IMR-90 (cell line): ENCODE measurements around the gene SAMD11. TPM values are rescaled to one million over a fixed set of nuclear protein-coding genes. Genes with fewer than 3 reads are reported as not detected.

ENCODE experiments used
- ATAC-seq: fragments of 200-7000 bp; cut with Tn5 transposase; 2 replicates; pipeline ENCODE4 v1.9.1; 2020; ENCODE audit warnings: low read depth, mild to moderate bottlenecking, moderate library complexity
- BruUV-seq: library from RNA; stranded (reverse); fragments of 400-500 nt; replicated peaks from 2 replicates; lab custom pipeline; 2021; lab: Mats Ljungman, UMichigan
- CTCF ChIA-PET: fragments of 300-600 bp; formaldehyde crosslinking; extraction: SDS; loops from one replicate; lab custom pipeline; 2021; ENCODE audit warnings: antibody characterized with exemption; lab: Yijun Ruan, JAX
- POLR2A ChIA-PET: fragments of 300-600 bp; sonication (Branson Sonifier 250); formaldehyde crosslinking; loops from one replicate; lab custom pipeline; 2022; ENCODE audit warnings: antibody characterized with exemption; ENCODE audit not compliant: unreplicated experiment; lab: Charles Lee
- DNase-seq: peaks from one replicate; pipeline ENCODE4 v3.0.0; 2013
- H2AFZ ChIP-seq: replicated peaks from 2 replicates; pipeline ENCODE3; 2013; ENCODE audit warnings: low read length, mild to moderate bottlenecking; ENCODE audit not compliant: poor library complexity
- H2AK5ac ChIP-seq: 2 replicates; pipeline ENCODE4 v1.6.1; 2013; ENCODE audit warnings: low read depth, low read length, inconsistent platforms
- H2AK9ac ChIP-seq: replicated peaks from 2 replicates; pipeline ENCODE3; 2013; ENCODE audit warnings: mild to moderate bottlenecking, low read depth, low read length, moderate library complexity; ENCODE audit not compliant: poor library complexity
- H2BK120ac ChIP-seq: 2 replicates; pipeline ENCODE4 v1.6.1; 2013; ENCODE audit warnings: low read depth, low read length, inconsistent platforms
- H2BK15ac ChIP-seq: 3 replicates; pipeline ENCODE4 v1.6.1; 2013; ENCODE audit warnings: low read depth, low read length, inconsistent platforms
- H2BK20ac ChIP-seq: 2 replicates; pipeline ENCODE4 v1.6.1; 2013; ENCODE audit warnings: low read depth, mild to moderate bottlenecking, inconsistent platforms, low read length, moderate library complexity
- H2BK5ac ChIP-seq: 2 replicates; pipeline ENCODE4 v1.6.1; 2013; ENCODE audit warnings: mild to moderate bottlenecking, low read depth, low read length, inconsistent platforms; ENCODE audit not compliant: poor library complexity, severe bottlenecking
- H3K14ac ChIP-seq: replicated peaks from 2 replicates; pipeline ENCODE4 v1.6.1; 2013; ENCODE audit warnings: low read depth, low read length, inconsistent platforms
- H3K18ac ChIP-seq: 2 replicates; pipeline ENCODE4 v1.6.1; 2013; ENCODE audit warnings: low read depth, low read length, control low read depth
- H3K23ac ChIP-seq: 2 replicates; pipeline ENCODE4 v1.6.1; 2013; ENCODE audit warnings: low read depth, low read length, inconsistent platforms
- H3K27ac ChIP-seq: 2 replicates; pipeline ENCODE4 v1.5.1; 2013; ENCODE audit warnings: mild to moderate bottlenecking, control low read depth, low read length; ENCODE audit not compliant: insufficient read depth
- H3K27me3 ChIP-seq: 2 replicates; pipeline ENCODE4 v1.6.1; 2013; ENCODE audit warnings: low read length; ENCODE audit not compliant: control insufficient read depth, insufficient read depth
- H3K36me3 ChIP-seq: 2 replicates; pipeline ENCODE4 v1.6.1; 2013; ENCODE audit warnings: low read length, mixed read lengths; ENCODE audit not compliant: control insufficient read depth, insufficient read depth
- H3K4ac ChIP-seq: 2 replicates; pipeline ENCODE4 v1.6.1; 2013; ENCODE audit warnings: low read depth, low read length, inconsistent platforms
- H3K4me1 ChIP-seq: 2 replicates; pipeline ENCODE4 v1.6.1; 2013; ENCODE audit warnings: low read length, mixed read lengths; ENCODE audit not compliant: control insufficient read depth, insufficient read depth
- H3K4me2 ChIP-seq: 2 replicates; pipeline ENCODE4 v1.6.1; 2013; ENCODE audit warnings: low read depth, mild to moderate bottlenecking, control low read depth, low read length, moderate library complexity
- H3K4me3 ChIP-seq: 2 replicates; pipeline ENCODE4 v1.5.1; 2013; ENCODE audit warnings: low read depth, mild to moderate bottlenecking, control low read depth, low read length, moderate library complexity; ENCODE audit not compliant: insufficient read depth
- H3K56ac ChIP-seq: 2 replicates; pipeline ENCODE4 v1.6.1; 2013; ENCODE audit warnings: low read length, inconsistent platforms; ENCODE audit not compliant: insufficient read depth; ENCODE audit errors: extremely low read depth
- H3K79me1 ChIP-seq, 2 experiments: 2 replicates each; pipeline ENCODE4 v1.6.1; 2013; ENCODE audit warnings: low read length in 2 of 2, inconsistent platforms in 1 of 2, low read depth in 1 of 2
- H3K9ac ChIP-seq: 2 replicates; pipeline ENCODE4 v1.6.1; 2013; ENCODE audit warnings: low read depth, low read length, control low read depth
- H3K9me1 ChIP-seq: 2 replicates; pipeline ENCODE4 v1.6.1; 2013; ENCODE audit warnings: low read length, inconsistent platforms; ENCODE audit not compliant: insufficient read depth
- H3K9me3 ChIP-seq: 2 replicates; pipeline ENCODE4 v1.6.1; 2013; ENCODE audit warnings: low read length; ENCODE audit not compliant: control insufficient read depth, insufficient read depth
- H4K20me1 ChIP-seq: 2 replicates; pipeline ENCODE4 v1.6.1; 2013; ENCODE audit warnings: low read length, inconsistent platforms; ENCODE audit not compliant: insufficient read depth
- H4K5ac ChIP-seq: 2 replicates; pipeline ENCODE4 v1.6.1; 2013; ENCODE audit warnings: mild to moderate bottlenecking, low read depth, low read length, control low read depth
- H4K8ac ChIP-seq, 2 experiments: 2 replicates each; pipeline ENCODE4 v1.6.1; 2013; ENCODE audit warnings: low read depth in 2 of 2, low read length in 2 of 2, control low read depth in 1 of 2, inconsistent platforms in 1 of 2
- H4K91ac ChIP-seq: 2 replicates; pipeline ENCODE4 v1.6.1; 2013; ENCODE audit warnings: low read depth, low read length, inconsistent platforms; ENCODE audit not compliant: insufficient read depth
- BHLHE40 ChIP-seq: fragments of 150-350 bp; IDR thresholded peaks from 2 replicates; pipeline ENCODE4 v1.6.1; 2016; ENCODE audit warnings: mild to moderate bottlenecking, low read depth, low read length
- WGBS, 2 experiments: methylation state at CpG; one replicate each; pipeline versions ENCODE4 v1.1.5 to v1.1.7; 2013; ENCODE audit warnings: missing lambda C conversion rate in 2 of 2; ENCODE audit not compliant: insufficient read length in 1 of 2; ENCODE audit errors: extremely low coverage in 2 of 2; 5-methylcytosine and 5-hydroxymethylcytosine counted together
- dilution Hi-C: fragments of 300-500 bp; cut with HindIII; formaldehyde crosslinking; loops from one replicate; pipeline ENCODE4 v1.14.3; 2018; ENCODE audit warnings: low sequenced_read_pairs; ENCODE audit not compliant: unreplicated experiment
- in situ Hi-C: fragments of 300-500 bp; cut with MboI; formaldehyde crosslinking; loops from 3 replicates; pipeline ENCODE4 v1.14.3; 2019; ENCODE audit warnings: low sequenced_read_pairs, inconsistent platforms, mixed read lengths
- intact Hi-C: fragments of 100-400 bp; cut with micrococcal nuclease; formaldehyde crosslinking; loops from 2 replicates; pipeline ENCODE4 v1.10.0; 2022
- polyA plus RNA-seq, 3 experiments: library from polyadenylated mRNA; depleted of rRNA; stranded (reverse); fragments of >200 nt; gene quantifications; 2 replicates each; pipeline ENCODE4 v1.2.3, GENCODE V29; 2012; ENCODE audit warnings: low replicate concordance in 1 of 3
- total RNA-seq: library from RNA; depleted of rRNA; stranded (reverse); fragments of >200 nt; gene quantifications from 2 replicates; pipeline ENCODE4 v1.2.3, GENCODE V29; 2012

Gene SAMD11
- total and polyA plus RNA-seq, 2 of the 4 experiments (the other 2 are of a cell fraction), result 5.9 to 22.9 TPM

GRCh38 chr1:901108-901859, 22.4 kb upstream of the SAMD11 start:
- ATAC-seq, result no peak
- BruUV-seq, result no TSS peak

More at GRCh38 chr1:901108-901859, 22.4 kb upstream of the SAMD11 start:
- WGBS, 2 experiments, result 64% methylated on average over 15 of the region's 18 CpGs; no CpG with 5 or more reads in 1 of the 2 experiments
- Histone ChIP-seq H3K27ac (no peak overlapping the region), H4K20me1 (no peaks in the 10 kb centered on the region), H3K36me3 (no peaks in the 10 kb centered on the region), H2AK5ac (no peak overlapping the region), H3K9ac (no peak overlapping the region), H3K79me1 (peaks cover 0 to 7% of the 10 kb centered on the region in 2 experiments; a peak in 1 of 4 replicates), H3K9me1 (no peaks in the 10 kb centered on the region), H2AK9ac (no peak overlapping the region), H3K27me3 (peaks cover 21% of the 10 kb centered on the region), H3K18ac (no peak overlapping the region), H2BK120ac (no peak overlapping the region), H4K8ac (no peak overlapping the region), H2BK20ac (no peak overlapping the region), H3K14ac (no peak overlapping the region), H3K23ac (no peak overlapping the region), H3K4me3 (no peak overlapping the region), H2AFZ (no peak overlapping the region), H2BK15ac (no peak overlapping the region), H3K4ac (no peak overlapping the region), H4K5ac (no peak overlapping the region), H3K9me3 (no peaks in the 10 kb centered on the region), H2BK5ac (no peak overlapping the region), H3K56ac (no peak overlapping the region), H3K4me1 (peaks cover 11% of the 10 kb centered on the region), H3K4me2 (no peak overlapping the region), H4K91ac (no peak overlapping the region)
- POLR2A ChIA-PET, result no interaction called here
- CTCF ChIA-PET, result no interaction called here
- dilution Hi-C loops (no loop called here), in situ Hi-C loops (no loop called here), intact Hi-C loops (loop anchor here (5.0 kb wide), 1 partner anchor 76 kb away; no protein-coding TSS in a partner anchor)
- no peak for TF ChIP-seq BHLHE40
- no peak for DNase-seq
